RWPE2 (cell line): Measurements from ENCODE around the gene PCSK9.

ENCODE experiments used
- ATAC-seq: fragments of 200-7000 bp; cut with Tn5 transposase; 3 replicates; pipeline ENCODE4 v1.9.1; 2021; ENCODE audit warnings: low read depth
- DNase-seq: peaks from one replicate; pipeline ENCODE4 v3.0.0-alpha.2; 2020; ENCODE audit warnings: low spot score
- H3K27ac ChIP-seq: fragments of 450-650 bp; 2 replicates; pipeline ENCODE4 v1.5.1; 2017; ENCODE audit warnings: mild to moderate bottlenecking; ENCODE audit not compliant: poor library complexity, severe bottlenecking
- H3K27me3 ChIP-seq: fragments of 250-450 bp; sonication (Bioruptor Pico); 2 replicates; pipeline ENCODE4 v1.5.1; 2021; ENCODE audit warnings: mild to moderate bottlenecking, moderate library complexity; ENCODE audit not compliant: insufficient read depth, poor library complexity, severe bottlenecking
- H3K36me3 ChIP-seq: fragments of 250-450 bp; sonication (Bioruptor Pico); 2 replicates; pipeline ENCODE4 v1.5.1; 2020; ENCODE audit warnings: low read depth, mild to moderate bottlenecking, moderate library complexity
- H3K4me1 ChIP-seq: fragments of 250-450 bp; sonication (Bioruptor Pico); 2 replicates; pipeline ENCODE4 v1.5.1; 2021; ENCODE audit warnings: mild to moderate bottlenecking, moderate library complexity; ENCODE audit not compliant: insufficient read depth, poor library complexity, severe bottlenecking
- H3K4me3 ChIP-seq: fragments of 250-450 bp; sonication (Bioruptor Pico); 2 replicates; pipeline ENCODE4 v1.5.1; 2021; ENCODE audit warnings: mild to moderate bottlenecking, moderate library complexity; ENCODE audit not compliant: severe bottlenecking
- H3K9me3 ChIP-seq: fragments of 250-450 bp; sonication (Bioruptor Pico); 2 replicates; pipeline ENCODE4 v1.5.1; 2021; ENCODE audit warnings: mild to moderate bottlenecking, moderate library complexity; ENCODE audit not compliant: severe bottlenecking
- TF ChIP-seq, protein P1 (sequence below): fragments of 450-650 bp; IDR thresholded peaks from one replicate; pipeline ENCODE4 v1.5.1; 2017; ENCODE audit warnings: mild to moderate bottlenecking, moderate library complexity; ENCODE audit not compliant: poor library complexity, severe bottlenecking

PCSK9 gene

DNA sequence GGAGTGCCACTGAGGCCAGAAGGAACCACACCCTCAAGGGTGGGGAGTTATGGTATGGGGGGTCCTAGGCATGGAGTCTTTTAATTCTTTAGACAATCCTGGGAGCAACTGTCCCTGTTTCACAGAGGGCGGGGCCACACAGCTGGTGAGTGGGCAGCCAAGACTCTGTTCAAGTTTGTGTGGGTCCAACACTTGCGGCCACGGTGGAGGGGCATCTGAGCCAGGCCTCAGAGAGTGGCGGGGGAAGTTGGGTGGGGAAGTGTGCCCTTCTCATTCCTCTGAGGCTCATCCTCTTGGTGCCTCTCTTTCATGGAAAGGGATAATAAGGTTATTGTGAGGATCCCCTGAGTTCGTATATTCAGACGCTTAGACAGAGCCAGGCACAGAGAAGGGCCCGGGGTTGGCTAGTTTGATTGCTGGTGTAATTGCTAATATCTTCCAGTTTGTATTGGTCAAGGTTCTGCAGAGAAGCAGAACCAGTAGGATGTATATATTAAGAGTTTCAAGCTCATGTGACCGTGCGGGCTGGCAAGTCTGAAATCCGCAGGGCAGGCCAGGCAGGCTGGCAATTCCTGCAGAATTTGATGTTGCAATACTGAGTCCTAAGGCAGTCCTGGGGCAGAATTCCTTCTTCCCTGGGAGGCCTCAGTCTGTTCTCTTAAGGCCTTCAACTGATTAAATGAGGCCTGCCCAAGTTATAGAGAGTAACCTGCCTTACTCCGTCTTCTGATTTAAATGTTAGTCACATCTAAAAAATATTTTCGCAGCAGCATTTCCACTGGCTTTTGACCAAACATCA is 15.9 kb downstream of the PCSK9 start:
- Histone ChIP-seq H3K27ac (no peak overlapping the region), H3K36me3 (peaks cover 95% of the 10 kb centered on the region), H3K4me1 (peaks cover 12% of the 10 kb centered on the region), H3K4me3 (no peak overlapping the region), H3K27me3 (no peaks in the 10 kb centered on the region), H3K9me3 (no peaks in the 10 kb centered on the region)
- TF ChIP-seq, protein P1, sequence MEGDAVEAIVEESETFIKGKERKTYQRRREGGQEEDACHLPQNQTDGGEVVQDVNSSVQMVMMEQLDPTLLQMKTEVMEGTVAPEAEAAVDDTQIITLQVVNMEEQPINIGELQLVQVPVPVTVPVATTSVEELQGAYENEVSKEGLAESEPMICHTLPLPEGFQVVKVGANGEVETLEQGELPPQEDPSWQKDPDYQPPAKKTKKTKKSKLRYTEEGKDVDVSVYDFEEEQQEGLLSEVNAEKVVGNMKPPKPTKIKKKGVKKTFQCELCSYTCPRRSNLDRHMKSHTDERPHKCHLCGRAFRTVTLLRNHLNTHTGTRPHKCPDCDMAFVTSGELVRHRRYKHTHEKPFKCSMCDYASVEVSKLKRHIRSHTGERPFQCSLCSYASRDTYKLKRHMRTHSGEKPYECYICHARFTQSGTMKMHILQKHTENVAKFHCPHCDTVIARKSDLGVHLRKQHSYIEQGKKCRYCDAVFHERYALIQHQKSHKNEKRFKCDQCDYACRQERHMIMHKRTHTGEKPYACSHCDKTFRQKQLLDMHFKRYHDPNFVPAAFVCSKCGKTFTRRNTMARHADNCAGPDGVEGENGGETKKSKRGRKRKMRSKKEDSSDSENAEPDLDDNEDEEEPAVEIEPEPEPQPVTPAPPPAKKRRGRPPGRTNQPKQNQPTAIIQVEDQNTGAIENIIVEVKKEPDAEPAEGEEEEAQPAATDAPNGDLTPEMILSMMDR, result no peak
- DNase-seq, result no peak
- no peak for ATAC-seq

DNA sequence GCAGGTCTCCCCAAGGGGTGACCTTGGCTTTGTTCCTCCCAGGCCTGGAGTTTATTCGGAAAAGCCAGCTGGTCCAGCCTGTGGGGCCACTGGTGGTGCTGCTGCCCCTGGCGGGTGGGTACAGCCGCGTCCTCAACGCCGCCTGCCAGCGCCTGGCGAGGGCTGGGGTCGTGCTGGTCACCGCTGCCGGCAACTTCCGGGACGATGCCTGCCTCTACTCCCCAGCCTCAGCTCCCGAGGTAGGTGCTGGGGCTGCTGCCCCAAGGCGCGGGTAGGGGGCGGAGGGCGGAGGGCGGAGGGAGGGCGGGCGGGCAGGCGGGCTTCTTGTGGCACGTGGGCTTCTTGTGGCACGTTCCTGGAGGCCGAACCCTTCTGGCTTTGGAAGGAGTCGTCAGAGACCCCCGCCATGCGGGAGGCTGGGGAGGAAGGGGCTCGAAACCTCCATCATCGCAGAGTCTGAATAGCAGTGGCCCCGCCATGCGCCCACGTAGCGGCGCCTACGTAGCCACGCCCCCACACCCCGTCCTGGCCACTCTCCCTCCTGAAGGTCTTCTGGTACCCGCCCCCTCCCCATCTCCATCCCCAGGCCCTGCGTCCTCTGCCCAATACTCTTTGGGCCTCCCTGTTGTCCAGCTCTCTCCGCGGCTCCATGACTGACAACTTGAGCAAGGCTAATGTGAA is 16.7 kb downstream of the PCSK9 start:
- peaks cover 12% of the 10 kb centered on the region for H3K4me1 ChIP-seq
- no peak for ATAC-seq
- H3K36me3 ChIP-seq, result peaks cover 95% of the 10 kb centered on the region
- no peaks in the 10 kb centered on the region for H3K9me3 ChIP-seq
- DNase-seq, result no peak
- H3K27ac ChIP-seq, result no peak overlapping the region
- H3K4me3 ChIP-seq, result no peak overlapping the region
- no peaks in the 10 kb centered on the region for H3K27me3 ChIP-seq
- TF ChIP-seq, protein P1, result no peak

DNA sequence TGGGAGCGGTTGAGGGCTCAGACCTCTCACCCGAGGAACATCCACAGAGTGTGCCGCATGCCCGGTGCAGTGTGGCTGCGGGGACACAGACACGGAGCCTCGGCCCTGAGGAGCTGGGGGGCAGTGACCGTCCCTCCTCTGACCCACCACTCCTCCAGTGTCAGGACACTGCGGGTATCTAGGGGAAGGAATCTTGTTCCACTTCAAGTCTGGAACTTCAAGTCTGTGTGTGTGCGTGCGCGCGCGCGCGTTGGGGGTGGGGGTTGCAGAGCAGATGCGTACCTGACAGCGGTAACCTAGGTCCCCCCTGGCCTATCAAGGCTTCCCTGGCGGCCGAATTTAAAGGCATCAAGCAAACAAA is 17.3 kb downstream of the PCSK9 start:
- Histone ChIP-seq H3K27ac (no peak overlapping the region), H3K36me3 (peaks cover 95% of the 10 kb centered on the region), H3K4me1 (peaks cover 12% of the 10 kb centered on the region), H3K9me3 (no peaks in the 10 kb centered on the region), H3K4me3 (no peak overlapping the region), H3K27me3 (no peaks in the 10 kb centered on the region)
- DNase-seq, result no peak
- ATAC-seq, result no peak
- TF ChIP-seq, protein P1, result no peak

DNA sequence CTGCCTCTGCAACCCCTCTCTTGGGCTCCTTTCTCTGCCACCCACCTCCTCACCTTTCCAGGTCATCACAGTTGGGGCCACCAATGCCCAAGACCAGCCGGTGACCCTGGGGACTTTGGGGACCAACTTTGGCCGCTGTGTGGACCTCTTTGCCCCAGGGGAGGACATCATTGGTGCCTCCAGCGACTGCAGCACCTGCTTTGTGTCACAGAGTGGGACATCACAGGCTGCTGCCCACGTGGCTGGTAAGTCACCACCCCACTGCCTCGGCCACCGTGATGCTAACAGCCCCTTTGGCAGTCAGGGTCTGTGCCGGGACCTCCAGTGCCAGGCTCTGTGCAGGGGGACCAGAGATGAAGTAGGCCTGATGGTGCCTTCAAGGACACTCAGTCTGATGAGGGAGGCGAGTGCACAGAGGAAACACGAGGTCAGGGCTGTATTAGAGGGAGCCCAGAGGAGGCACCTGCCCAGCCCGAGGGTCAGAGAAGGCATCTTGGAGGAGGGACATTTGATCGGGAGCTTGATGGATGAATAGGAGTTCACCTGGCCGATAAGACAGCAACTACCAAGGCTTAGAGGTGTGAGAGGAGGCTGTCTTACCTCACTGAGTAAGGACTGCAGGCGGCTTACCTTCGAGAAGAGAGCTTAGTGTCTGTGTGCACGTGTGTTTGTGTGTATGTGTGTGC is 18.1 kb downstream of the PCSK9 start:
- Histone ChIP-seq H3K36me3 (peaks cover 95% of the 10 kb centered on the region), H3K27me3 (no peaks in the 10 kb centered on the region), H3K4me1 (peaks cover 12% of the 10 kb centered on the region), H3K9me3 (no peaks in the 10 kb centered on the region), H3K27ac (no peak overlapping the region), H3K4me3 (no peak overlapping the region)
- ATAC-seq (no peak), DNase-seq (no peak)
- TF ChIP-seq, protein P1, result no peak
